ENCODE data around the gene MDK.

DNA sequence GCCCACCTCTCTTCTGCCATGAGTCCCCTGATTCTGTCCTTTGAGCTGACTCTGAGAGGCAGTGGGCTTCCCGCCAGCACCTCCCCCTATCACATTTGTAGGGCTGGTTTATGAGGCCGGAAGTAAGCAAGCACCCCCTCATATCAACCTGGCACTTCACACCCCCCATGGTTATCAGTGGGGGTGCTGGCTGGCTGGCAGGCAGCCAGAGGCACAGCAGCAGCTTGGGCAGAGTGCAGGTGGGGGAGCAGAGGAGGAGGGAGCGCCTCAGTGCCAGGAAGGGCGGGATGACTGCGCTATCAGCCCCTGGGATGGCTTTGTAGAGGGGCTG lies 33.0 kb downstream of the MDK start:
- TF ChIP-seq POLR2A (IDR thresholded peaks at IDR 0.05): no peak
- TF ChIP-seq, protein P1, sequence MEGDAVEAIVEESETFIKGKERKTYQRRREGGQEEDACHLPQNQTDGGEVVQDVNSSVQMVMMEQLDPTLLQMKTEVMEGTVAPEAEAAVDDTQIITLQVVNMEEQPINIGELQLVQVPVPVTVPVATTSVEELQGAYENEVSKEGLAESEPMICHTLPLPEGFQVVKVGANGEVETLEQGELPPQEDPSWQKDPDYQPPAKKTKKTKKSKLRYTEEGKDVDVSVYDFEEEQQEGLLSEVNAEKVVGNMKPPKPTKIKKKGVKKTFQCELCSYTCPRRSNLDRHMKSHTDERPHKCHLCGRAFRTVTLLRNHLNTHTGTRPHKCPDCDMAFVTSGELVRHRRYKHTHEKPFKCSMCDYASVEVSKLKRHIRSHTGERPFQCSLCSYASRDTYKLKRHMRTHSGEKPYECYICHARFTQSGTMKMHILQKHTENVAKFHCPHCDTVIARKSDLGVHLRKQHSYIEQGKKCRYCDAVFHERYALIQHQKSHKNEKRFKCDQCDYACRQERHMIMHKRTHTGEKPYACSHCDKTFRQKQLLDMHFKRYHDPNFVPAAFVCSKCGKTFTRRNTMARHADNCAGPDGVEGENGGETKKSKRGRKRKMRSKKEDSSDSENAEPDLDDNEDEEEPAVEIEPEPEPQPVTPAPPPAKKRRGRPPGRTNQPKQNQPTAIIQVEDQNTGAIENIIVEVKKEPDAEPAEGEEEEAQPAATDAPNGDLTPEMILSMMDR (IDR thresholded peaks at IDR 0.05): no peak
